SHP77 (cell line): Measurements from ENCODE around the gene ADAMTS2.

Source experiments
- DNase-seq, 2 experiments: peaks; one replicate each; lab custom pipeline; 2025; lab: John Stamatoyannopoulos, UW

The ADAMTS2 gene

GRCh38 chr5:179194941-179195381, 150.3 kb downstream of the ADAMTS2 start:
- DNase-seq = no peak

GRCh38 chr5:179194201-179194910, 150.9 kb downstream of the ADAMTS2 start:
- DNase-seq = no peak

- DNase-seq = no peak
These were observed 151.5 kb downstream of the ADAMTS2 start for GRCh38 chr5:179193746-179194145.

GRCh38 chr5:179192891-179193470, 152.3 kb downstream of the ADAMTS2 start:
- DNase-seq = no peak

GRCh38 chr5:179192185-179192890, 152.9 kb downstream of the ADAMTS2 start:
- no peak for DNase-seq

GRCh38 chr5:179191506-179192184, 153.6 kb downstream of the ADAMTS2 start:
- no peak for DNase-seq

GRCh38 chr5:179190851-179191505, 154.3 kb downstream of the ADAMTS2 start:
- DNase-seq = no peak

GRCh38 chr5:179188636-179189035, 156.6 kb downstream of the ADAMTS2 start:
- DNase-seq = no peak

GRCh38 chr5:179187681-179188575, 157.3 kb downstream of the ADAMTS2 start:
- no peak for DNase-seq

GRCh38 chr5:179187229-179187678, 158.0 kb downstream of the ADAMTS2 start:
- DNase-seq = no peak

GRCh38 chr5:179186801-179187200, 158.5 kb downstream of the ADAMTS2 start:
- DNase-seq = no peak

- DNase-seq = no peak
These were observed 159.3 kb downstream of the ADAMTS2 start for GRCh38 chr5:179185941-179186411.

GRCh38 chr5:179185256-179185940, 159.9 kb downstream of the ADAMTS2 start:
- DNase-seq = no peak

GRCh38 chr5:179184521-179185050, 160.7 kb downstream of the ADAMTS2 start:
- DNase-seq = no peak

- no peak for DNase-seq
These were observed 161.8 kb downstream of the ADAMTS2 start for GRCh38 chr5:179183481-179183880.

GRCh38 chr5:179182601-179183000, 162.7 kb downstream of the ADAMTS2 start:
- DNase-seq = no peak

- no peak for DNase-seq
These were observed 163.3 kb downstream of the ADAMTS2 start for GRCh38 chr5:179181988-179182387.

- DNase-seq = no peak
These were observed 164.2 kb downstream of the ADAMTS2 start for GRCh38 chr5:179180921-179181645.

GRCh38 chr5:179180061-179180610, 165.1 kb downstream of the ADAMTS2 start:
- no peak for DNase-seq
